ENCODE measurements around the gene FRMD4A. TPM values are rescaled to one million over a fixed set of nuclear protein-coding genes. Genes with fewer than 3 reads are reported as not detected.

FRMD4A gene
- total and polyA plus RNA-seq, 10 of the 15 experiments (the other 5 are each of a cell fraction or from before 2014, with no cell fraction given): 17.8 to 75.2 (median 39.1) TPM

GRCh38 chr10:14198078-14198477 is 132.6 kb downstream of the FRMD4A start:
- Histone ChIP-seq H3K27ac (ENCODE audit: control insufficient read depth, insufficient read depth) (no peak overlapping the region), H3K9ac (ENCODE audit: control insufficient read depth, insufficient read depth, low read length) (no peak overlapping the region), H3K9me3 (replicated peaks; ENCODE audit: control insufficient read depth, insufficient read depth, low read length) (no peaks in the 10 kb centered on the region), H3K4me1 (ENCODE audit: control insufficient read depth, insufficient read depth, low read length) (no peaks in the 10 kb centered on the region), H3K4me2 (ENCODE audit: control insufficient read depth, insufficient read depth) (no peak overlapping the region), H3K79me2 (ENCODE audit: control insufficient read depth, insufficient read depth, low read length) (no peaks in the 10 kb centered on the region), H3K4me3 (no peak overlapping the region), H3K27me3 (replicated peaks in 1 of 2; ENCODE audit: control insufficient read depth in 2 of 2, insufficient read depth in 2 of 2, low read length in 1 of 2) (peaks cover 0 to 3% of the 10 kb centered on the region in 2 experiments; a peak in 2 of 4 replicates), H2AFZ (ENCODE audit: control insufficient read depth, low read depth, low read length) (no peak overlapping the region), H3K36me3 (ENCODE audit: control insufficient read depth in 2 of 2, insufficient read depth in 2 of 2, low read length in 1 of 2) (no peaks in the 10 kb centered on the region), H4K20me1 (ENCODE audit: control insufficient read depth, insufficient read depth) (no peaks in the 10 kb centered on the region)
- FAIRE-seq (no peak), ATAC-seq (no peak), DNase-seq (ENCODE audit: low read depth, low spot score) (no peak)
- in situ Hi-C loops (cut with MboI) (loop anchor here (10.0 kb wide), 1 partner anchor 627 kb away; no protein-coding TSS in a partner anchor), intact Hi-C loops (cut with micrococcal nuclease; ENCODE audit: unreplicated experiment) (loop anchor here (5.0 kb wide), 2 partner anchors 129 to 774 kb away; no protein-coding TSS in a partner anchor)
- ChIA-PET RAD21 (ENCODE audit: unreplicated experiment) (interaction anchor here (1.1 to 2.9 kb wide), 2 partner anchors 13 to 281 kb away, joined by 4 to 27 read pairs; no protein-coding TSS in a partner anchor), SMC1A (ENCODE audit: uncharacterized antibody, unreplicated experiment) (interaction anchor here (0.6 to 8.1 kb wide), 5 partner anchors 9 to 776 kb away, joined by 3 to 52 read pairs (median 3); no protein-coding TSS in a partner anchor), CTCF (interaction anchor here (1.0 to 6.1 kb wide), 10 partner anchors 9 to 625 kb away, joined by 3 to 91 read pairs (median 8); no protein-coding TSS in a partner anchor), POLR2A (interaction anchor here (0.6 kb wide), 1 partner anchor 405 kb away, joined by 3 read pairs; no protein-coding TSS in a partner anchor)
- no peak for TF ChIP-seq ATF7 (IDR thresholded peaks at IDR 0.05; ENCODE audit: low read depth)
- no peak for TF ChIP-seq EZH2 (IDR thresholded peaks at IDR 0.05; ENCODE audit: borderline replicate concordance, control insufficient read depth, low read depth, low read length)
- no peak for TF ChIP-seq GABPA (IDR thresholded peaks at IDR 0.05; ENCODE audit: low read depth)
- TF ChIP-seq ZZZ3 (IDR thresholded peaks at IDR 0.05; ENCODE audit: control insufficient read depth, insufficient read length, low read depth): no peak
- no peak for TF ChIP-seq MEF2A (IDR thresholded peaks at IDR 0.05; ENCODE audit: insufficient read depth, low read depth, low read length)
- no peak for TF ChIP-seq ZNF217 (IDR thresholded peaks at IDR 0.05)
- TF ChIP-seq IKZF2 (IDR thresholded peaks at IDR 0.05): no peak
- no peak for TF ChIP-seq CBX5 (IDR thresholded peaks at IDR 0.05; ENCODE audit: low read depth)
- TF ChIP-seq MTA3 (IDR thresholded peaks at IDR 0.05; ENCODE audit: borderline replicate concordance, low read length): no peak
- no peak for TF ChIP-seq CHD2 (IDR thresholded peaks at IDR 0.05; ENCODE audit: borderline replicate concordance, low read depth, low read length)
- TF ChIP-seq MTA2 (IDR thresholded peaks at IDR 0.05; ENCODE audit: low read depth): no peak
- no peak for TF ChIP-seq TBL1XR1 (IDR thresholded peaks at IDR 0.05; ENCODE audit: low read depth, low read length)
- TF ChIP-seq LARP7 (IDR thresholded peaks at IDR 0.05): no peak
- no peak for TF ChIP-seq RBBP5 (conservative IDR thresholded peaks at IDR 0.05)
- no TSS peak for BruUV-seq (replicated peaks)
- WGBS (ENCODE audit: insufficient coverage, insufficient replicate concordance, low lambda C conversion rate, missing lambda C conversion rate): 28% methylated on average over 9 of the region's 9 CpGs

All from GM12878 (cell line).